Mucosa of rectum (tissue), 2 donors: ENCODE results near the gene AHNAK2.
"Not testable (repeated sequence)": the region's sequence is repeated elsewhere in the genome, so short reads cannot be mapped to it uniquely, and the experiment has no call there.

Experiments
- H3K27ac ChIP-seq, 2 donors: one replicate each; pipeline ENCODE4 v1.7.0; 2013; ENCODE audit warnings: inconsistent platforms in 2 of 2, low read depth in 2 of 2, low read length in 2 of 2
- H3K27me3 ChIP-seq, 2 donors: one replicate each; pipeline ENCODE4 v1.7.0; 2013; ENCODE audit warnings: low read length in 2 of 2; ENCODE audit not compliant: control insufficient read depth in 2 of 2, insufficient read depth in 2 of 2
- H3K36me3 ChIP-seq, 2 donors: one replicate each; pipeline ENCODE4 v1.7.0; 2013; ENCODE audit warnings: low read length in 2 of 2; ENCODE audit not compliant: control insufficient read depth in 2 of 2, insufficient read depth in 2 of 2
- H3K4me1 ChIP-seq, 2 donors: one replicate each; pipeline ENCODE4 v1.7.0; 2013; ENCODE audit warnings: low read length in 2 of 2, mild to moderate bottlenecking in 1 of 2; ENCODE audit not compliant: control insufficient read depth in 2 of 2, insufficient read depth in 2 of 2
- H3K4me3 ChIP-seq, 2 donors: one replicate each; pipeline ENCODE4 v1.7.0; 2013; ENCODE audit warnings: low read length in 2 of 2
- H3K9ac ChIP-seq, 2 donors: one replicate each; pipeline ENCODE4 v1.7.0; 2013; ENCODE audit warnings: low read length in 2 of 2, low read depth in 1 of 2, mild to moderate bottlenecking in 1 of 2
- H3K9me3 ChIP-seq, 2 donors: one replicate each; pipeline ENCODE4 v1.7.0; 2013; ENCODE audit warnings: low read length in 2 of 2; ENCODE audit not compliant: control insufficient read depth in 2 of 2
- donor health status: healthy.
- donor health status: Normal muscosa, but diverticular disease.

AHNAK2 gene

GRCh38 chr14:104895786-104896661 lies 82.2 kb downstream of the AHNAK2 start:
- Histone ChIP-seq H3K27me3 (no peaks in the 10 kb centered on the region), H3K4me3 (no peak overlapping the region), H3K27ac (no peak overlapping the region), H3K36me3 (peaks cover 0 to 6% of the 10 kb centered on the region in 2 donors), H3K9ac (no peak overlapping the region), H3K4me1 (no peaks in the 10 kb centered on the region), H3K9me3 (no peaks in the 10 kb centered on the region)

GRCh38 chr14:104895207-104895785 lies 82.9 kb downstream of the AHNAK2 start:
- H3K4me1 ChIP-seq = no peaks in the 10 kb centered on the region
- H3K27me3 ChIP-seq = no peaks in the 10 kb centered on the region
- H3K4me3 ChIP-seq = no peak overlapping the region
- no peak overlapping the region for H3K9ac ChIP-seq
- peaks cover 0 to 6% of the 10 kb centered on the region in 2 donors for H3K36me3 ChIP-seq
- H3K9me3 ChIP-seq = no peaks in the 10 kb centered on the region
- H3K27ac ChIP-seq = no peak overlapping the region

GRCh38 chr14:104894331-104895206 lies 83.6 kb downstream of the AHNAK2 start:
- Histone ChIP-seq H3K4me3 (no peak overlapping the region), H3K4me1 (no peaks in the 10 kb centered on the region), H3K9ac (no peak overlapping the region), H3K27ac (no peak overlapping the region), H3K9me3 (no peaks in the 10 kb centered on the region), H3K36me3 (peaks cover 0 to 6% of the 10 kb centered on the region in 2 donors), H3K27me3 (no peaks in the 10 kb centered on the region)

GRCh38 chr14:104893435-104894207 lies 84.6 kb downstream of the AHNAK2 start:
- Histone ChIP-seq H3K27me3 (no peaks in the 10 kb centered on the region), H3K4me3 (no peak overlapping the region), H3K36me3 (peaks cover 0 to 6% of the 10 kb centered on the region in 2 donors), H3K9ac (no peak overlapping the region), H3K27ac (no peak overlapping the region), H3K4me1 (no peaks in the 10 kb centered on the region), H3K9me3 (no peaks in the 10 kb centered on the region)

GRCh38 chr14:104892531-104893434 lies 85.4 kb downstream of the AHNAK2 start:
- no peak overlapping the region for H3K9ac ChIP-seq
- peaks cover 4 to 9% of the 10 kb centered on the region in 2 donors for H3K36me3 ChIP-seq
- no peak overlapping the region for H3K27ac ChIP-seq
- no peaks in the 10 kb centered on the region for H3K27me3 ChIP-seq
- no peaks in the 10 kb centered on the region for H3K9me3 ChIP-seq
- H3K4me3 ChIP-seq = no peak overlapping the region
- no peaks in the 10 kb centered on the region for H3K4me1 ChIP-seq

GRCh38 chr14:104891664-104892530 lies 86.3 kb downstream of the AHNAK2 start:
- no peaks in the 10 kb centered on the region for H3K27me3 ChIP-seq
- no peak overlapping the region for H3K27ac ChIP-seq
- H3K4me3 ChIP-seq = no peak overlapping the region
- H3K4me1 ChIP-seq = no peaks in the 10 kb centered on the region
- H3K9me3 ChIP-seq = no peaks in the 10 kb centered on the region
- no peak overlapping the region for H3K9ac ChIP-seq
- peaks cover 7 to 9% of the 10 kb centered on the region in 2 donors for H3K36me3 ChIP-seq

- Histone ChIP-seq H3K9ac (no peak overlapping the region), H3K27ac (no peak overlapping the region), H3K27me3 (no peaks in the 10 kb centered on the region), H3K4me1 (no peaks in the 10 kb centered on the region), H3K4me3 (no peak overlapping the region), H3K9me3 (no peaks in the 10 kb centered on the region), H3K36me3 (peaks cover 9 to 12% of the 10 kb centered on the region in 2 donors)
Measured at GRCh38 chr14:104891121-104891551, 87.0 kb downstream of the AHNAK2 start.

GRCh38 chr14:104890292-104890691 lies 87.9 kb downstream of the AHNAK2 start:
- peaks cover 12% of the 10 kb centered on the region in 2 donors for H3K36me3 ChIP-seq
- H3K9ac ChIP-seq, H3K4me1 ChIP-seq, H3K9me3 ChIP-seq, H3K27me3 ChIP-seq, H3K4me3 ChIP-seq, H3K27ac ChIP-seq: not testable (repeated sequence)
